GM18519 (cell line): ENCODE results near the gene TLCD3B.

Source experiments
- ATAC-seq: cut with Tn5 transposase; IDR thresholded peaks from one replicate; pipeline ENCODE4 v1.9.1; 2021; ENCODE audit warnings: mild to moderate bottlenecking, moderate library complexity; ENCODE audit not compliant: unreplicated experiment, low FRiP score

The TLCD3B gene

DNA sequence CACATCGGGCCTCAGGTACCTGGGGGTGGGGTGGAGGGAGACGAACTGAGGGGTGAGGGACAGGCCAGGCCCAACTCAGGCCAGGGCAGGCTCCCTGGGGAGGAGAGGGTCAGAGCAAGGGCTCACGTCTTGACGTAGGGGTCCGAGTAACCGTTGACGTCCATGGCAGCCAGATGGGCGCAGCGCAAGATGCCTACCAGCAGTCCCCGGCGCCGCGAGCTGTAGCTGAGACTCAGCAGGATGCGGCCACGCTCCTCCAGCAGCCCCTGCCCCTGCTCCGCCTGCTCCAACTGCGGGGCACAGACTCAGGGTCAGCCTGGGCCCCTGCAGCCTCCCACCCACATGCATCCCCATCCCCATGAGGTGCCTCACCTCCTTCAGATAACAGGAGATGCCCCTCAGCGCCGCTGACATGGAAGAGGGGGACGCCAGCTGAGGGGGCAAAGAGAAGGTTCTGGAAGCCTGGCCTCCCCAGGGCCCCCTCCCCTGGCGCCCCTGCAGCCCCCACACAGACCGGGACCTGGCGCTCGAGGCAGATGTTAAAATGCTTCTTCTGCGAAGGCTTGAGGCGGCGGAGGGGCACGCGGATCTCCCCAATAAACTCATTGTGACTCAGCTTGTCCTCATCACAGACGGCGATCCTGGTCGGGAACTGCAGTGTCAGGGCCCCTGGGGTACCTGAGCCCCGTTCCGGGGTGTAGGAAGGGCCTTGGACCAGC lies 24.3 kb downstream of the TLCD3B start:
- no peak for ATAC-seq

DNA sequence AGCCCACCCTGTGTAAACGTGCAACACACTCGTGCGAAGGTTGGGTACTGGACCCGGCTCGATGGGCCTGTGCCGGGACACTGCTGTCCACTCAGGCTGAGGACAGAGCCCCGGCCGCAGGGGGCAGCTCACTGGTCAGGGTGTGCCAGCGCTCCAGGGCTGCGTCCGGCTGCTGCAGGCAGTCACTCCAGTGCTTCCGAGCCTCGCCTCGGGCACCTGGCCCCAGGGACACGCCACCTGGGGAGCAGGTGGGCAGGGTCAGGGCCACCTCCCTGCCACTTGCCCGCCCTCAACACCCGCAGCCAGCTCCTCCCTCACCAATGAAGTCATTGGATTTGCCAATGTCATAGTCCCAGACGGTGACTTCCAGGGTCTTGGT lies 25.0 kb downstream of the TLCD3B start:
- no peak for ATAC-seq

DNA sequence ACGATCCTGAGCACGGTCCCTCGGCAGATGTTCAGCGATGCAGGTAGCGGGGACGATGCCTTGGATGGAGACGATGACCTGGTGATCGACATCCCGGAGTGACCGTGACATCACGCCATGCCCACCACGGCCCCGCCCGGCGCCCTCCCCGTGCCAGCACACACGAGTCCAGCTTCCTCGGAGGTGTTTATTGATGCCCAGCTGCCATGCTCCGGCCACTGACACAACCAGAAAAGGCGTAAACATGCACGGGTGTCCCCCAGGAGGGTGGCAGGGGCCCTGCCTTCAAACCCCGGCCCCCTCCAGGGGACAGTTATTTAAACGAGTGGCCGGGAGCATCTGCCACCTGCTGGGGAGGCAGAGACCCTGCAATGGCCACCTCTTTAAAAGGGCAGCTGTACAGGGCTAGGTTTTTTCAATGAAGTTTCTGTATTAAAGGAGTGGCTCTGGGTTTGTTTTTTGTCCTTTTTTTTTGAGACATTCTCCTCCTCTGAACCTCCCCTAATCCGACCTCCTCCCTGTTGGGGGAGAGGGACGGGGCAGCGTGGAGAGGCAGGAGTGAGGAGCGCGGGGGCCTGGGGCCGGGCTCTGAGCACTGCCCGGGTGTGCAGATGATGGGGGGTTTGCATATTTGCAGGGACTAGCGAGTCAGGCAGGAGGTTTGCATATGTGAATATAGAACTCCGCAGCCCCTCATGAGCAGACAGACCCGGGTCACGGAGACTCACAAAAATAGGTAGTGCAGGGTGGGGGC lies 25.6 kb downstream of the TLCD3B start:
- ATAC-seq, result no peak

DNA sequence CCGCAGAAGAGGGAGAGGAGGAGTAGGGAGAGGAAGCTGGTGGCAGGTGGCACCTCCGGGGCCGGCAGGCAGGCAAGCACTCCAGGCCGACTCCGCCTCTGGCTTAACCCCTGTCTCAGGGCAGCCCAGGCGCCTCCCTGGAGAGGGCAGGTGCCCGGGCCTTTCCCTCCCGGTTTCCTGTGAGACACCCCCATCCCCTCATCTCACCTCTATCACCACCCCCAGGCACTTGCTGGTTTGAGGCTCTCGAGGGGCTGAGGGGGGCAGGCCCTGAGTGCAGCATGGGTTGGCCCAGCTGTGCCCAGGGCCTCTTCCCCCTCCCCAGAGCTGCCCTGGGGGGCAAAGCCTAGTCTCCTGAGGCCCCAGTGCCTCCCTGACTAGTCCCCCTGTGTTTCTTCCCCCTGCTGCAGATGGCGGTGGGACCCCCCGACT lies 26.2 kb downstream of the TLCD3B start:
- ATAC-seq, result no peak

DNA sequence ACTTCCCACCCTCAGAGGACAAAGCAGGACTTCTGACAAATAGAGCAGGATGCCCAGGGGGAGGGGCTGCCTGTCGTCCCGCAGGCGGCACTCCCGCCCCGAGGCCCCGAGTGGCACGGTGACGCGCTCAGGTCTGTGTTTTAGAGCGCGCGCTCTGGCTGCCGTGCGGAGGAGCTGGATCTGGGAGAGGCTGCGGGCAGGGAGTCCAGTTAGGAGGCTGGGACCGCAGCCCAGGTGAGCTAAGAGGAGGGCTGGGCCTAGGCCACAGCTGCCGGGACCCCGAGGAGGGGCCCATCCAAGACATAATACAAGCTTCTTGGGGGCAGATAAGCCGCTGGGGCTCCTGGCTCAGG lies 26.7 kb downstream of the TLCD3B start:
- ATAC-seq, result no peak

DNA sequence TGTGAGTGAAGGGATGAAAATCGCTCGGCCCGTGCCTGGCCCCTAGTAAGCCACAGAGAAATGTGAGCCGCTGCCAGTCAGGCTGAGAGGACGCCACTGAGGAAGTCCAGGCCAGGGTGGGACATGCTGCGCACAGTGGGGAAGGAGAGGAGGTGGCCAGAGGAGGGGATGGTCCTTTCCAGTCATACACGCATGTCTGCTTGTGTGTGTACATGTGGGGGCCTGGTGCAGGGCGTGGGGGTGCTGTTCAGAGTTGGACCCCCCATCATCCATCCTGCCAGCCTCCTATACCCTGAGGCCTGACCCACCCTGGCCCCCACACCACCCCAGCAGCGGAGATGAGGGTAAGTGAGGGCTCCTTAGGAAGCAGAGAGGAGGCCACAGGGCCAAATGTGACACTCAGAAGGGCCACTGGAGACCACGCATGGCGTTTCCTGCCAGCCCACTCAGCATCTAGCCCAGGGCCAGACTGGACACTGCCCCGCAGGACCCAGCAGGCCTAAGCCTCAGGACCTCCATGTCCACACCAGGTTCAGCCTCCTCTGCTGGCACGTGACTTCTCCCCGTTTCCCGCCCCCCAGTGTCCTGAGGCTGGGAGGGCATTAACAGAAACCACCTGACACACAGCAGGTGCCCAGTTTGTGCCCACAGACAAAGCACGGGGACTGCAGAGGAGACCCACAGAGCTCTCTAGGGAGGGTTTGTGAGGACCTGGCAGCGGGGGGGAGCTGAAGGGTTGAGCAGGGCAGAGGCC lies 27.2 kb downstream of the TLCD3B start:
- no peak for ATAC-seq

DNA sequence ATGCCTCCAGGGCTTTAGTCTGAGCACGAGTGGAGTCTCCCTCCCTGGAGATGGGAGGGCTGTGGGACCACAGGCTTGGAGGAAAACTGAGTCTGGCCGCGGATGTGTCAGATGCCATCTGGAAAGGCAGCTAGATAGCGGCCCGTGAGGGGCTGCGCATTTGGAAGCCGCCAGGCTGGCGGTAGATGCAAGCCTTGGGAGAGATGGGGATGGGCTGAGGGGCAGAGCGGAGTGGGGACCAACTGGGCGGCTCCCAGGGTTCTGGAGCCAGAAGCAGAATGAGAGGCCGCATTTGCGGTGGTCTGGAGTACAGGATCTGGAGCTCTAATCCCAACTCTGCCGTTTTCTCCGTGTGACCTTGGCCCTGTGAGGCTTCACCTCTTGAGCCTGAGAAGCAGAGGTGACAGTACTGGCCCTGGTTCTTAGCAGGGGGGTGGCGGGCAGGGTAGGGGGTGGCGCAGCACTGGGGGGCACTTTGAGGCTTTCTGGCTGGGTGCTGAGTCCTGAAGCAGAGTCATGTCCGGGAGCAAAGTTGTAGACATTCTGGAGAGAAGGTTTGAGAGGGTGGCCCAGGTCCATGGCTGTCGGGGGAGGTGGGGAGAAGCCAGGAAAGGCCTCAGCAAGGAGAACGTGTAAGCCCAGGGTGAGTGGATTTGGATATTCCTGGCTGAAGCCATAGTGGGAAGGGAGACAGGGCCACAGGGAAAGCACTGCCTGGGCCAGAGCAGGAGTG lies 28.3 kb downstream of the TLCD3B start:
- no peak for ATAC-seq

DNA sequence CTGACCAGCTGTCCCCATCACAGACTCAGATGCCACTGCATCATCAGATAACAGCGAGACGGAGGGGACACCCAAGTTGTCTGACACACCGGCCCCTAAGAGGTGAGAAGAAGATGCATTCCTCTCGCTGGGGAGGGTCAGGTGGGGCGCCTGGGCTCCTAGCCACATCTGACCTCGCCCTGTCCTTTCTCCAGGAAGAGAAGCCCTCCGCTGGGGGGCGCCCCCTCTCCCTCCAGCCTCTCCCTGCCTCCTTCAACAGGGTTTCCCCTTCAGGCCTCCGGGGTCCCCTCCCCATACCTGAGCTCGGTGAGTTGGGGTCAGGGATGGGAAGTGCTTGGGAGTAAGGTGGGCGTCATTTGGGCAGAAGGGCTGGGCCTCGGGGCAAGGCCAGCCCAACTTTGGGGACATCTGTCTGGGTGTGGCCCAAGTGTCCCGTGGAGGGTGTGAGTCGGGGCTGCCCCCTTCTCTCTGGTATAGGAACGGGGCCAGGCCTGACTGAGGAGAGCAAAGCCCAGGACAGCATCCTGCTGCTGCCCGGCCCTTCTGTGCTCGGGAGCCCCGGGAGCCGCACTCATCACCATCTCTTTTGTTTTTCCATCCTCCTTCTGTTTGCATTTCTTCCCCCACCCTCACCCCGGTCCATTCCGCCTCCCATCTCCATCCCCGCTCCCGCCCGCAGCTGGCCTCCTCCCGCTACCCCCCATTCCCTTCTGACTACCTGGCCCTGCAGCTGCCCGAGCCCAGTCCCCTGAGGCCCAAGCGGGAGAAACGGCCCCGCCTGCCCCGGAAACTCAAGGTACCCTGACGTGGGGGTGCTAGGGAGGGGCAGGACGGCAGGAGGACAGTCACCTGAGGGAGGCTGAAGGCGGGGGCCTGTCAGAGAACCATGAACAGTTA lies 30.1 kb downstream of the TLCD3B start:
- ATAC-seq, result no peak

DNA sequence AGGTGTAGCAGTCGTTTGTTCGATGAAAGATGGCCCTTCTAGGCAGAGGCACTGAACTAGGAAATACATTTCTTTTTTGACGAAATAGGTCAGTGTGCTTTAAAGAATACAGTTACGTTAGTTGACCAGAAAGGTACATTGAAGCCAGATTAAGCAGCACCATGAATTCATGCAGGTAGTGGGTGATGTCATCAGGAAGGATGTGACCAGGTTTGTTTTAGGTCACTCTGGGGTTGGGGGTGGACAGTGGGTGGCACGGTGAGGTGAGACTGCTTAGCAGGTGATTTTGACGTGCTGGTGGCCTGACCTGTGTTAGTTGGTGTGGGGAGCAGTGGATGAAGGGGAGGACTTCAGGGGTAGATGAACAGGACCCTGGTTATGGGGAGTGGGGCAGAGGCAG lies 31.5 kb downstream of the TLCD3B start:
- ATAC-seq, result no peak

DNA sequence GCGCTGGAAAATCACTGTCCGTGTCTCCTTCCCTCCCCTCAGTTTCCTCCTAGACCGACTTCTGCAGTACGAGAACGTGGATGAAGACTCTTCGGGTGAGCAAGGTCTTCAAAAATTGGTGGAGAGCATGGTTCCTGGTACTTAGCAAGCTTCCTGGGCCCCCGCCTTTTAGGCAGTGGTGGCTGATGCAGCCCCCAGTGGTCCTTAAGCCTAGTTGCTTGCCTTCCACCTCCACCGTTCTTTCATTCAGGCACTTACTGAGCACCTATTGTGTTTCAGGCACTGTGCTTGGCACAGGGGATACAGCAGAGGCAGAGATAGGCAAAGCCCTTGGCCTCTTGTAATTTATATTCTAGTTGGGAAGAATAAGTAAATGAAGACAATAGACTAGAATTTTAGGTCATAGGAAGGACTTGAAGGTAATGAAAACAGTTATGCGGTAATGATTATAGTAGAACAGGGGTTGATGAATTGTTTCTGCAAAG lies 34.3 kb downstream of the TLCD3B start:
- ATAC-seq, result no peak

DNA sequence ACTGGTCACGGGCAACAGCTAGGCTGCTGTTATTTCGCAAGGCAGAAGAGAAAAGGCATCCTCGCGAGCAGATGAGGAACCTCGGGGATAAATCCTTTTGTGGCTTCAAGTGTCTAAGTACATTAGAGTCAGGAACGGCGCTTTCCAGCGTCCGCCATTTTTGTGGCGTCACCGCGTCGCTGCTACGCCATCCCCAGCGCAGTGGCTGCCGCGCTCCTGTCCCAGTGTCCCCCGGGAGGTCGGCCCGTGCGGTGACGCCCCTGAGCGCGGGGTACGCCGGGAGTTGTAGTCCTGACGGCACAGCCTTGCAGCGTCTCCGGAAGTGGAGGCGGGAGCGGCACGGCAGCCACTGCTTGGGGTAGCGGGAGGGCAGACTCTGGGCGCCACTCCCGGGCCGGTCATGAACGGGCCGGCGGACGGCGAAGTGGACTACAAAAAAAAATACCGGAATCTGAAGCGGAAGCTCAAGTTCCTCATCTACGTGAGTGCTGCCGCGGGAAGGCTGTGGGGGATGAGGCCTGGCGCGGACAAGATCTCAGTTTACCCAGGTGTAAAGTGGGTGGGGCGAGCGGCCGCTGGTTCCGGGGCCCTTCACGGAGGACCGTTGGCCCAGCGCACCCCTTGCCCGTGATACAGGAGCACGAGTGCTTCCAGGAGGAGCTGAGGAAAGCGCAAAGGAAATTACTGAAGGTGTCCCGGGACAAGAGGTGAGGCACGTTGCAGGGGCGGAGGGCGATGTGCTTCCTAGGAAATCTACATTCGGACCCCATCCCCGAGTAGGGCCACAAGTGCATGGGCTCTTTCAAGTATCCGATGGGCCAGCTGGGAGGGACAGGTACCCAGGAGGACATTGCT lies 34.9 kb downstream of the TLCD3B start, which contains the start of gene INO80E:
Gene INO80E (plus strand): TSS at position 331 of the 855 bp plus-strand sequence. CDS start 70 bp downstream, at position 401.
- ATAC-seq, result peak; percentile 86

DNA sequence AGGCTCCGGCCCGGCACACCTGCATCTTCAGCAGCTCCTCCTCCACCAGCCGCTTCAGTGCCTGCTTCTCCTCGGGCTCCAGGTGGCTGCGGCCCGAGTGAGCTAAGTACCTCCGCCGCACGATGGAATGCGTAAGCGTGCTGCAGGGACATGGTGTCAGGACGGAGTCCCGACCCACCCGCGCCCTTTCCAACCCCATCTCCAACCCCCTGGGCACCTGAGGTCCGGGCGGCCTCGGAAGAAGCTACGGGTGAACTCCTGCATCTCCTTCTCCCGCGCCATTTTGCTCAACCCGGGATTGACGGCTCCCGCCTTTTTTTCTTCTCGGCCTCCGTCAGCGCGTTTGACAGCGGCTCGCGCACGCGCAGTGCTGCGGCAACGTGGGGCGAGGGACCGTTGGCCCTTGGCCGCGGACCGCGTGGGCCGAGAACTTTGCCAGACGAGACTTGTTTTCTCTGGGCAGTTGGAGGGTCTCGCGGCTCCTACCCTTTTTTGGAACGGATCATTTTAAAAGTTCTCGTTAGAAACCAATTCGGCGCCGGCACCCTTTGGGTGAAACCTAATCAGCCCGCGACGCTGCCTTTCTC lies 35.7 kb downstream of the TLCD3B start, which contains the start of gene HIRIP3:
Gene HIRIP3 (minus strand): TSS at position 294 of the 587 bp plus-strand sequence. CDS start 12 bp downstream, at position 282.
- peak; percentile 12 for ATAC-seq

DNA sequence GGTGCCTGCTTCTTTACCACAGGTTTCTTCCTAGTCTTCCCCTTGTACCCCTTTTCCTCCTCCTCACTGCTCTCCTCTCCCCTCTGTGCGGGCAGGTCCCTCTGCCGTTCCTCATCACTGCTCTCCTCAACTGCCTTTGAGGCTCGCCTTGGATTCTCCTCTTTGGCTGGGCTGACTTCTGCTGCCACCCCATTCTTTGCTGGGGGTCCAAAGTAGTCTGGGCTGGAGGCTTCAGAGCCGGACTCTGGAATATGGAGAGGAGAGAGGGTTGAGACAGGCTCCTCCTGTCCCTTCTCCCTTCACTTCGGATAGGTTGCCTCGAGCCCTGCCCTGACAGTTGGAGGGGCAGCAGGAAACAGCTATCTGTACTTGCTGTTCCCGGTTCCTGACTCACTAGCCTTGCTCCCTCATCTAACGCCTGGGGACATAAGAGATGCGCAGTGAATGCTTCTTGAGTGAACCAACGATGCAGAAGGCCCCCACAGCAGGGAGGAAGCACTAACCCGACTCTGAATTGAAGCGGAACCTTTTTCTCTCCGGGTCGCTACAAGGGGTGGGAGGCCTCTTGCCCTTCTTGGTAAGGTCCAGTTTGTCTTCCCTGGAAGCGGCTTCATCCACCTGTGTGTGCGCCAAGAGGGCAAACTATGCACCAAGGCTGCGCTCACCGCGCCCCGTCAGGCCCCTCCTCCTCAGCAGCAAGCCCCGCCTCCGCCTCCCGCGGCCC lies 36.3 kb downstream of the TLCD3B start:
- ATAC-seq, result no peak

DNA sequence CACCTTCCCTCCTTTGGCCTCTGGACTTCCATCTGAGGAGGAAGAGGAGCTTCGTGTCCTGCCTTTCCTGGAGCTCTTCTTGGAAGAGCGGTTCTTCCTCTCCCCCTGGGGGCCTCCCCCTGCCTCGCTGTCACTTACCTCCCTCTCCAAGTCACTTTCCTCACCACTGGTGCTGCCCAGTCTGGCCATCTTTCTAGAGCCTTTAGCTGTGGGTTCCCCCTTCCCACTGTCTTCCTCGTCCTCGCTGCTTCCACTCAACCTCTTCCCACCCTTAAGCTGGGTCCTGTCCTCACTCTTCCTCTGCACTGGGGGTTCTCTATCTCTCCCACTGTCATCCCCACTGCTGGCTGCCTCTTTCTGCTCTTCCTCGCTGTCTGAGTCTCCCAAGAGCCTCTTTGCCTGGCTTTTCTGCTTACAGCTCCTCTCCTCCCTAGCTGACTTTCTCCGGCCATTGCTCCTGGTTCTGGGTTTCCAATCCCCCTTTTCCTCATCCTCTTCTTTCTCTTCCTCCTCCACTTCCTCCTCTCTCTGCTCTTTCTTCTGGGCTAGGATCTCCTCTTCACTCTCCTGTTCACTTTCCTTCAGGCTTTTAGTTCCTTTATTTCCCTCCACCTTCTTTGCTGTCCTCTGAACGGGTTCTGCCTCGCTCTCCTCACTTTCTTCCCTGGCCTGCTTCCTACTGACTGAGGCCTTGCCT lies 37.0 kb downstream of the TLCD3B start:
- no peak for ATAC-seq

DNA sequence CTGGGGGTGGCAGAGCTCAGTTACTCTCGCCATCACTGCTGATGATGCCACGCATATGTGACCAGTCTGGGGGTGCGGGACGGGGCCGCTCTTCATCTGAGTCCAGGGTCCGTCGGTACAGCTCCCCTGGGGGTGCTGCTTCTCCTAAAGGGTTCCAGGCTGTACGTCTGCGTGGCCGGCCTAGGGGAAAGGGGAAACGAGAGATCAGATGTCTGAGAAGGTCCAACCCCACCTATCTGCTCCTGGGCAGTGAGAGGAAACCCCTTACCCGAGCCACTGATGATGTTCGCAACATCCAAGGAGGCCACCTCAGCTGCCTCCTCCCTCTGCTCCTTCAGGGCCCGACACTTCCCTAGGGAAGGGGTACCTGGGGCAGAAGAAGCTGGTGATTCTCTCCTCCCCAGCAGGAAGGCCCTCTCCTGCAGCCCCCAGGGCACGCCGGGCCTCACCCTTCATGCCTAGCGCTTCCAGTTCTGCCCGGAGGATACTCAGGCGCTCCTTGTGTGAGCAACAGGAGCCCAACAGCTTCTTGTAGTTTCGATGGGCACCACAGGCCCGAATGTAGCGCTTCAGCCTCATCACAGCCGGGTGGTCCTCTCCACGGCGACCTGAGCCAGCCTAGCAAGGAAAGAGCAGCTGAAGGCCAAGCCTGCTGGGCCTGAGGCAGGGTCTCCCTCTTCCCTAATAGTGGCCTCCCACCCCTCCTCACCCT lies 37.7 kb downstream of the TLCD3B start:
- ATAC-seq, result no peak

DNA sequence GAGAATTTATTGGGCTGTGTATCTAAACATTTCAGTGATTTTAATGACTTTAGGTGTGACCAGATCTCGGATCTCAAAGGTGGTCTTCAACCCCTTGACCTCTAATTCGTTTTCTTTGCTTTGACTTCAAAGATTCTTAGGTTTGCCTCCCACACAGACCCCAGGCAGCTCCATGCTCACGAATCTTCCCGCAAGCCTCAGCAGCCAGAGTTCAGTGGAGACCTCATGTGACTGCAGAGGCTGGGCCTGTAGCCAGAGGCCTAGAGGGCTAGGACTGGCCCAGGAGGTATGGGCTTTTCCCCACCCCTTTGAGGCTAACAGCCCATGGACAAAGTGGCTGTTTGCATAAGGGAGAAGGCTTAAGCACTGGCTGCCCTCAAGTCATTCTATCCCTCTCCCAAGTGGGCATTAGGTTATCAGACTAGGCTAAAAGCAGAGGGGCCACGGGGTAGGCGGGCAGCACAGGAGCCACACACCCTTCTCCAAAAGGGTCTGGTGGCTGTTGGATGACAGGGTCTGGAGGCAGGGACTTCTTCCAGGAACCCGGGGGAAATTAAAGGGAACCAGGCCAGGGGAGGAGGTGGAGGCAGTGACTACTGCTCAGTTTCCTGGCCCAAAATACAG lies 38.6 kb downstream of the TLCD3B start:
- ATAC-seq, result no peak
